Peyer's patch (tissue), 4 donors: ENCODE measurements around the gene KL. TPM values are rescaled to one million over a fixed set of nuclear protein-coding genes. Genes with fewer than 3 reads are reported as not detected.

Experiments used
- DNase-seq, 3 donors: peaks; one replicate each; pipeline ENCODE4 v3.0.0-alpha.2; 2017 to 2019
- H3K27ac ChIP-seq, 4 donors: fragments of 200-600 bp; sonication (generic); one replicate each; pipeline ENCODE4 v1.5.1; 2016 to 2019
- H3K27me3 ChIP-seq, 2 donors: fragments of 200-600 bp; sonication (generic); one replicate each; pipeline ENCODE4 v1.5.1; 2019
- H3K36me3 ChIP-seq, 3 donors: fragments of 200-600 bp; sonication (generic); one replicate each; pipeline ENCODE4 v1.5.1; 2016 to 2019
- H3K4me1 ChIP-seq, 4 donors: fragments of 200-600 bp; sonication (generic); one replicate each; pipeline ENCODE4 v1.5.1; 2016 to 2019
- H3K4me3 ChIP-seq, 4 donors: fragments of 200-600 bp; sonication (generic); 1 replicate in 3 of 4; 2 replicates in 1 of 4; pipeline ENCODE4 v1.5.1; 2016 to 2019; ENCODE audit warnings: mild to moderate bottlenecking in 1 of 4
- H3K9me3 ChIP-seq, 4 donors: fragments of 200-600 bp; sonication (generic); one replicate each; pipeline ENCODE4 v1.5.1; 2016 to 2019; ENCODE audit warnings: mild to moderate bottlenecking in 1 of 4
- POLR2A ChIP-seq, 2 donors: fragments of 450-650 bp; IDR thresholded peaks; one replicate each; pipeline ENCODE4 v1.5.1; 2017; ENCODE audit warnings: antibody characterized with exemption in 2 of 2, mild to moderate bottlenecking in 2 of 2, moderate library complexity in 2 of 2
- total RNA-seq, 4 donors: library from RNA; depleted of rRNA; stranded (reverse); fragments of >200 nt; gene quantifications; one replicate each; pipeline ENCODE4 v1.1.0, GENCODE V29; 2016
- TF ChIP-seq, protein P1 (sequence below), 6 experiments: fragments of 450-650 bp in 4 of 6; fragments of 200-600 bp in 2 of 6; sonication (generic) in 1 of 6; IDR thresholded peaks; one replicate each; pipeline ENCODE4 v1.5.1; 2017 to 2019; ENCODE audit warnings: antibody characterized with exemption in 6 of 6, mild to moderate bottlenecking in 3 of 6, moderate library complexity in 1 of 6

Gene KL
- total RNA-seq, 4 donors from 2014 or later: 2.5 to 7.0 (median 4.9) TPM

GRCh38 chr13:33017323-33017929 lies 1.2 kb downstream of the KL start:
- Histone ChIP-seq H3K4me1 (peaks cover 0 to 10% (median 4%) of the 10 kb centered on the region in 4 donors), H3K36me3 (no peaks in the 10 kb centered on the region), H3K27ac (peak overlapping the region in 3 of 4 donors; percentile 55 to 77 (median 74)), H3K27me3 (no peaks in the 10 kb centered on the region), H3K9me3 (no peaks in the 10 kb centered on the region), H3K4me3 (peak overlapping the region in 3 of 4 donors; percentile 37 to 79 (median 54))
- DNase-seq: peak in 2 of 3 donors; percentile 53 to 54
- TF ChIP-seq POLR2A (IDR thresholded peaks at IDR 0.05): peak; percentile 8 to 27
- TF ChIP-seq, protein P1, sequence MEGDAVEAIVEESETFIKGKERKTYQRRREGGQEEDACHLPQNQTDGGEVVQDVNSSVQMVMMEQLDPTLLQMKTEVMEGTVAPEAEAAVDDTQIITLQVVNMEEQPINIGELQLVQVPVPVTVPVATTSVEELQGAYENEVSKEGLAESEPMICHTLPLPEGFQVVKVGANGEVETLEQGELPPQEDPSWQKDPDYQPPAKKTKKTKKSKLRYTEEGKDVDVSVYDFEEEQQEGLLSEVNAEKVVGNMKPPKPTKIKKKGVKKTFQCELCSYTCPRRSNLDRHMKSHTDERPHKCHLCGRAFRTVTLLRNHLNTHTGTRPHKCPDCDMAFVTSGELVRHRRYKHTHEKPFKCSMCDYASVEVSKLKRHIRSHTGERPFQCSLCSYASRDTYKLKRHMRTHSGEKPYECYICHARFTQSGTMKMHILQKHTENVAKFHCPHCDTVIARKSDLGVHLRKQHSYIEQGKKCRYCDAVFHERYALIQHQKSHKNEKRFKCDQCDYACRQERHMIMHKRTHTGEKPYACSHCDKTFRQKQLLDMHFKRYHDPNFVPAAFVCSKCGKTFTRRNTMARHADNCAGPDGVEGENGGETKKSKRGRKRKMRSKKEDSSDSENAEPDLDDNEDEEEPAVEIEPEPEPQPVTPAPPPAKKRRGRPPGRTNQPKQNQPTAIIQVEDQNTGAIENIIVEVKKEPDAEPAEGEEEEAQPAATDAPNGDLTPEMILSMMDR (IDR thresholded peaks at IDR 0.05): peak in 5 of 6 experiments; percentile 24 to 70 (median 58)

DNA sequence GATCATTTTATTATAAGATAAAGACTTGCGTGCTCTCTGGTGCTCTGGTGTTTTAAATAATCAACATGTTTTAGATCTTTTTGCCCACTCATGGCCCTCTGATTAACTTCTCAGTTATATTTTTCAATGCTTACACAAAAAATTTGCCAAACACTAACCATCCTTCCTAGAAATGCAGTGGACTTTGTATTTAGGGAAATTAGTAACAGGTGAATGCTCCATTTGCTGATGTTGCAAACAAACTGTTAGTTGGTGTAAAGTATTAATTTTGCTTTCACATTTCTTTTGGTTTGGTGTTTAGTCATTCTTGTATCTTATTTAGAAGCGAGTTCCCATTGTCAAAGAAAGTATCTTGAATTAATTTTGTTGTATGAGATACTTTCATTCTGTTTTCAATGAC lies 2.7 kb downstream of the KL start:
- Histone ChIP-seq H3K9me3 (no peaks in the 10 kb centered on the region), H3K4me1 (peaks cover 0 to 10% (median 4%) of the 10 kb centered on the region in 4 donors), H3K4me3 (no peak overlapping the region), H3K27ac (no peak overlapping the region), H3K36me3 (no peaks in the 10 kb centered on the region), H3K27me3 (no peaks in the 10 kb centered on the region)
- no peak for DNase-seq
- TF ChIP-seq POLR2A (IDR thresholded peaks at IDR 0.05): no peak
- TF ChIP-seq, protein P1 (IDR thresholded peaks at IDR 0.05): no peak

- H3K4me1 ChIP-seq: no peaks in the 10 kb centered on the region
- no peak overlapping the region for H3K27ac ChIP-seq
- no peak overlapping the region for H3K4me3 ChIP-seq
- TF ChIP-seq, protein P1 (IDR thresholded peaks at IDR 0.05): no peak
- no peak for TF ChIP-seq POLR2A (IDR thresholded peaks at IDR 0.05)
- no peaks in the 10 kb centered on the region for H3K36me3 ChIP-seq
- no peaks in the 10 kb centered on the region for H3K27me3 ChIP-seq
- H3K9me3 ChIP-seq: no peaks in the 10 kb centered on the region
- no peak for DNase-seq
Observed at GRCh38 chr13:33022986-33023385, 6.8 kb downstream of the KL start.

DNA sequence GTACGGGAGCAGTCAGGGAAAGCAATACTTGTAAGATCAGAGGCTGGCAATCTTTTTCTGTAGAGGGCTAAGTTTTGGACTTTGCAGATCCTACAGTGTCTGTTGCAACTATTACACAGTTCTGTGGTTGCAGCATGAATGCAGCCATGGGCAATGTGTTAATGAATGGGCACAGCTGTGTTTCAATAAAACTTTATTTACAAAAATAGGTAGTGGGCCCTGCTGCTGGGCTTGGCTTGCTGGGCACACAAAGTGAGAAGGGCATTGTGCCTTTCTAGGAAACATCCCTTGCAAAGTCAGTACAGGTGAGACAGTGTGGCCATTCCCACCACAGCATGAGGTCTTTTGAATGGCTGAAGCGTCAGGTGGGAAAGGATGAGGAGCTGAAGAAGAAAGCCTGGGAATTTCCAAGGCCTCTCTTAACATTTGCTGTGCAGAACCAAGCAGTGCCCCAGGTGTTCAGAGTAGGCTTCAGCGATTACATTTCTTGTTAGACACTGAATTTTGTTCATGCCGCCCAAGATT lies 9.1 kb downstream of the KL start:
- no peaks in the 10 kb centered on the region for H3K4me1 ChIP-seq

DNA sequence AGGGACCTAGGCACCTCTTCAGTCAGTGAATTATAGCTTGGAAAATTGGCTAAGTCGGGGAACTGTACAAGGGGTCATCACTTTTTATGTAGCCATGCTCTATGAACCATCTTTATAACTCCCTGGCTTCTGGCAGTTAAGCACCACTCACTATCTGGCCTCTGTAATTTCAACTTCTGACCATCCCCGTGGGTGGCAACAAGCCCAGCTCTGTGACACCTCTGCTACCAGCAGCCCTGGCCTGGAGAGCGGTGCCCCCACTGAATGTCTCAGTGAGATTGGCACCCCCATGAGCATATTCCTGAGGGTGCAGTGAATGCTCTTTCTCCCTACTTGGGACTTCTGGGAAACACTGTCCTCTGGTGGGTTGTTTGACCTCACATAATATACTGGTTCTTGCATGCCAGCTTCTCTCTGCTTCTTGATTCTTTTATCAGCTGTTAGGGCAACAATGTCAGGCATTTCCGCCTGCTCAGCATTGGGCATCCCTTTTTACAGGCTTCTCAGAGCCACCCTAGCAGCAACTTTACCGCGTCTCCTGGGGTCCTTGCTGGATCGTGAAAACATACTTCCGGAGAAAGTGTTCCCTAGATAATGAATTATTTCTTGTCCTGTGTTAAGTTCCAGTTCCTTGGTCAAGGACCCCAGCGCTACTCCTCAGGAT lies 10.4 kb downstream of the KL start:
- Histone ChIP-seq H3K27me3 (no peaks in the 10 kb centered on the region), H3K4me1 (no peaks in the 10 kb centered on the region), H3K4me3 (no peak overlapping the region), H3K27ac (no peak overlapping the region), H3K36me3 (no peaks in the 10 kb centered on the region), H3K9me3 (no peaks in the 10 kb centered on the region)
- TF ChIP-seq POLR2A (IDR thresholded peaks at IDR 0.05): no peak
- TF ChIP-seq, protein P1 (IDR thresholded peaks at IDR 0.05): no peak
- DNase-seq: no peak

More for the DNA sequence above, 9.1 kb downstream of the KL start:
- no peak overlapping the region for H3K4me3 ChIP-seq
- H3K27me3 ChIP-seq: no peaks in the 10 kb centered on the region
- no peak for TF ChIP-seq POLR2A (IDR thresholded peaks at IDR 0.05)
- TF ChIP-seq, protein P1 (IDR thresholded peaks at IDR 0.05): no peak
- no peaks in the 10 kb centered on the region for H3K36me3 ChIP-seq
- H3K27ac ChIP-seq: no peak overlapping the region
- DNase-seq: no peak
- no peaks in the 10 kb centered on the region for H3K9me3 ChIP-seq
